Kidney (tissue), 14 donors: ENCODE measurements around the gene PADI6. TPM values are rescaled to one million over a fixed set of nuclear protein-coding genes. Genes with fewer than 3 reads are reported as not detected.

ENCODE experiments used
- DNase-seq, 5 donors: peaks; one replicate each; pipeline ENCODE4 v3.0.0-alpha.2; 2013 to 2020
- FAIRE-seq: peaks from 2 replicates; lab custom pipeline; 2012; peaks lifted over from hg19 to GRCh38; lab: Jason Lieb, UNC
- H3K27ac ChIP-seq, 2 donors: one replicate each; pipeline ENCODE4 v1.7.0; 2013; ENCODE audit warnings: low read depth in 2 of 2, low read length in 2 of 2, inconsistent platforms in 1 of 2
- H3K27me3 ChIP-seq: one replicate; pipeline ENCODE4 v1.7.1; 2013; ENCODE audit warnings: low read length, inconsistent platforms; ENCODE audit not compliant: control insufficient read depth, insufficient read depth
- H3K36me3 ChIP-seq, 3 donors: one replicate each; pipeline versions ENCODE4 v1.7.0 to v1.7.1; 2013; ENCODE audit warnings: low read length in 3 of 3, control low read depth in 1 of 3, inconsistent platforms in 1 of 3; ENCODE audit not compliant: insufficient read depth in 3 of 3, control insufficient read depth in 2 of 3
- H3K4me1 ChIP-seq, 3 donors: one replicate each; pipeline versions ENCODE4 v1.7.0 to v1.7.1; 2013; ENCODE audit warnings: low read length in 3 of 3, inconsistent platforms in 1 of 3, low read depth in 1 of 3; ENCODE audit not compliant: control insufficient read depth in 2 of 3, insufficient read depth in 2 of 3
- H3K4me3 ChIP-seq, 3 donors: one replicate each; pipeline versions ENCODE4 v1.7.0 to v1.8.1; 2013; ENCODE audit warnings: low read length in 3 of 3, control low read depth in 1 of 3, inconsistent platforms in 1 of 3
- H3K9ac ChIP-seq, 3 donors: one replicate each; pipeline versions ENCODE4 v1.7.0 to v1.7.1; 2013; ENCODE audit warnings: low read length in 3 of 3, control low read depth in 1 of 3, inconsistent platforms in 1 of 3
- H3K9me3 ChIP-seq, 3 donors: one replicate each; pipeline versions ENCODE4 v1.7.0 to v1.7.1; 2013; ENCODE audit warnings: low read length in 3 of 3, control low read depth in 1 of 3, inconsistent platforms in 1 of 3; ENCODE audit not compliant: control insufficient read depth in 2 of 3, insufficient read depth in 1 of 3
- intact Hi-C: fragments of 100-400 bp; cut with DNase I; formaldehyde crosslinking; loops from one replicate; pipeline ENCODE4 v1.11.1; 2022
- polyA plus RNA-seq: library from polyadenylated mRNA; stranded (reverse); fragments of 350-450 nt; fragmentation: Illumina TruSeq; extraction: RNeasy Lipid Tissue Mini Kit (QIAGEN cat#74804); gene quantifications from one replicate; pipeline ENCODE4 v1.2.3, GENCODE V29; 2014; ENCODE audit warnings: low read depth, low replicate concordance; ENCODE audit not compliant: insufficient read depth
- total RNA-seq: library from RNA; stranded (reverse); fragmentation: NEBNext Ultra II Directional; extraction: Animal tissue kit (Norgen Biotek cat#: 25700); gene quantifications from one replicate; pipeline ENCODE4 v1.2.1, GENCODE V29; 2021
- TF ChIP-seq, protein P1 (sequence below): IDR thresholded peaks from 3 replicates; pipeline ENCODE4 v1.5.1; 2012; ENCODE audit warnings: mild to moderate bottlenecking, moderate library complexity, borderline replicate concordance; ENCODE audit not compliant: insufficient read depth; ENCODE audit errors: extremely low read depth
- donor health status: control.
- donor health status: control.
- donor health status: control.
- donor health status: control.
- donor health status: control.
- donor health status: DM: yes; HTN: yes; CAD: no.
- donor health status: Normal renal cell carcinoma (clear cell type).

The PADI6 gene
- total and polyA plus RNA-seq, 2 donors from 2014 or later: not detected

- intact Hi-C loops: no loop called here
- Histone ChIP-seq H3K9ac (no peak overlapping the region), H3K36me3 (no peaks in the 10 kb centered on the region), H3K27ac (no peak overlapping the region), H3K4me1 (no peaks in the 10 kb centered on the region), H3K4me3 (no peak overlapping the region), H3K27me3 (no peaks in the 10 kb centered on the region), H3K9me3 (no peaks in the 10 kb centered on the region)
- no peak for DNase-seq
- TF ChIP-seq, protein P1, sequence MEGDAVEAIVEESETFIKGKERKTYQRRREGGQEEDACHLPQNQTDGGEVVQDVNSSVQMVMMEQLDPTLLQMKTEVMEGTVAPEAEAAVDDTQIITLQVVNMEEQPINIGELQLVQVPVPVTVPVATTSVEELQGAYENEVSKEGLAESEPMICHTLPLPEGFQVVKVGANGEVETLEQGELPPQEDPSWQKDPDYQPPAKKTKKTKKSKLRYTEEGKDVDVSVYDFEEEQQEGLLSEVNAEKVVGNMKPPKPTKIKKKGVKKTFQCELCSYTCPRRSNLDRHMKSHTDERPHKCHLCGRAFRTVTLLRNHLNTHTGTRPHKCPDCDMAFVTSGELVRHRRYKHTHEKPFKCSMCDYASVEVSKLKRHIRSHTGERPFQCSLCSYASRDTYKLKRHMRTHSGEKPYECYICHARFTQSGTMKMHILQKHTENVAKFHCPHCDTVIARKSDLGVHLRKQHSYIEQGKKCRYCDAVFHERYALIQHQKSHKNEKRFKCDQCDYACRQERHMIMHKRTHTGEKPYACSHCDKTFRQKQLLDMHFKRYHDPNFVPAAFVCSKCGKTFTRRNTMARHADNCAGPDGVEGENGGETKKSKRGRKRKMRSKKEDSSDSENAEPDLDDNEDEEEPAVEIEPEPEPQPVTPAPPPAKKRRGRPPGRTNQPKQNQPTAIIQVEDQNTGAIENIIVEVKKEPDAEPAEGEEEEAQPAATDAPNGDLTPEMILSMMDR: no peak
- FAIRE-seq: no peak
Measured at GRCh38 chr1:17360272-17360956, 11.6 kb upstream of the PADI6 start.

DNA sequence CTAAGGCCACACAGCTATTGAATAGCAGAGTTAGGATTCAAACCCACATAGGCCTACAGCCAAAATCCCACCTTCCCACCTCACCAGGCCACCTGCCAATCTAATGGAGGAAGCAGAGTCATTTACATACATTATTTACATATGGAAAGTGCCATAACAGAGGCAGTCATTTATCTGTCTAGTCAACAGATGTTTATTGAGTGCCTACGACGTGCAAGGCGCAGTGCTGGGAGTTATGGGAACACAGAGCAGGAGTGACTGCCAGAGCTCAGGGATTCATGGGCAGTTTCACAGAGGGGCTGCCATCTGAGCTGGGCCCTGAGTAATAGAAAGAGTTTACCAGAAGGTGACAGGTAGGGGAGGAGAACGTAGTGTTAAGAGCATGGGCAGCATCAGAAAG is 10.3 kb upstream of the PADI6 start:
- Histone ChIP-seq H3K9ac (no peak overlapping the region), H3K27ac (no peak overlapping the region), H3K9me3 (no peaks in the 10 kb centered on the region), H3K27me3 (no peaks in the 10 kb centered on the region), H3K4me3 (no peak overlapping the region), H3K4me1 (no peaks in the 10 kb centered on the region), H3K36me3 (no peaks in the 10 kb centered on the region)
- FAIRE-seq: no peak
- TF ChIP-seq, protein P1: no peak
- DNase-seq: no peak
- intact Hi-C loops: no loop called here

DNA sequence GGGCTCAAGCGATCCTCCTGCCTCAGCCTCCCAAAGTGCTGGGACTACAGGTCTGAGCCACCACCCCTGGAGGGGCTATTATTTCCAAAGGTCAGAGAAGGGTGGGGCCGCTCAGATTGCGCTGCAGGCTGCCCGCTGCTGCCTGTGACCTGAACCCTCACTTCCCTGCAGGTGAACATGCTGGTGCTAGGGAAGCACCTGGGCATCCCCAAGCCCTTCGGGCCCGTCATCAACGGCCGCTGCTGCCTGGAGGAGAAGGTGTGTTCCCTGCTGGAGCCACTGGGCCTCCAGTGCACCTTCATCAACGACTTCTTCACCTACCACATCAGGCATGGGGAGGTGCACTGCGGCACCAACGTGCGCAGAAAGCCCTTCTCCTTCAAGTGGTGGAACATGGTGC is 8.6 kb upstream of the PADI6 start:
- TF ChIP-seq, protein P1: no peak
- Histone ChIP-seq H3K27me3 (no peaks in the 10 kb centered on the region), H3K9me3 (no peaks in the 10 kb centered on the region), H3K4me3 (no peak overlapping the region), H3K36me3 (no peaks in the 10 kb centered on the region), H3K27ac (no peak overlapping the region), H3K9ac (no peak overlapping the region), H3K4me1 (no peaks in the 10 kb centered on the region)
- DNase-seq: no peak
- FAIRE-seq: no peak
- intact Hi-C loops: no loop called here

DNA sequence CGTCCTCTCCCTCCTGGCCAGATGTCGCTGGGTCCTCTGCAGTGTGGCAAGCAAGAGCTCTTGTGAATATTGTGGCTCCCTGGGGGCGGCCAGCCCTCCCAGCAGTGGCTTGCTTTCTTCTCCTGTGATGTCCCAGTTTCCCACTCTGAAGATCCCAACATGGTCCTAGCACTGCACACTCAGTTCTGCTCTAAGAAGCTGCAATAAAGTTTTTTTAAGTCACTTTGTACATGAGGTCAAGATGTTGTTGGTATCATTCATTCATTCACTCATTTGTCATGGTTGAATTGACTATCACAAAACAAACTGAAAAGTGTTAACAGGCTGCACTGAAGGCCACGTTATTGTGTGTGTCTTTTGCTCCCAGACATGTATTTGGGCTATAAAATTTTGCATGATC is 8.2 kb upstream of the PADI6 start:
- Histone ChIP-seq H3K27me3 (no peaks in the 10 kb centered on the region), H3K36me3 (no peaks in the 10 kb centered on the region), H3K4me3 (no peak overlapping the region), H3K27ac (no peak overlapping the region), H3K9ac (no peak overlapping the region), H3K9me3 (no peaks in the 10 kb centered on the region), H3K4me1 (no peaks in the 10 kb centered on the region)
- TF ChIP-seq, protein P1: no peak
- DNase-seq: no peak
- intact Hi-C loops: no loop called here
- FAIRE-seq: no peak
